Hepatocyte (in vitro differentiated cells): ENCODE measurements around the gene CDC45. TPM values are rescaled to one million over a fixed set of nuclear protein-coding genes. Genes with fewer than 3 reads are reported as not detected.

Experiments
- DNase-seq: peaks from one replicate; pipeline ENCODE4 v3.0.0-alpha.2; 2016; ENCODE audit warnings: low spot score
- H2AFZ ChIP-seq: fragments of 200-600 bp; sonication (generic); 2 replicates; pipeline ENCODE4 v1.6.0; 2016; ENCODE audit warnings: antibody characterized with exemption, mild to moderate bottlenecking
- H3K27ac ChIP-seq: fragments of 200-600 bp; sonication (generic); 2 replicates; pipeline ENCODE4 v1.5.1; 2016; ENCODE audit warnings: mild to moderate bottlenecking
- H3K27me3 ChIP-seq: fragments of 200-600 bp; sonication (generic); 2 replicates; pipeline ENCODE4 v1.6.1; 2016
- H3K36me3 ChIP-seq: fragments of 200-600 bp; sonication (generic); replicated peaks from 2 replicates; pipeline ENCODE4 v1.5.1; 2016; ENCODE audit warnings: low read depth; ENCODE audit not compliant: insufficient read depth
- H3K4me1 ChIP-seq: fragments of 200-600 bp; sonication (generic); 2 replicates; pipeline ENCODE4 v1.5.1; 2016; ENCODE audit warnings: mild to moderate bottlenecking, moderate library complexity; ENCODE audit not compliant: insufficient read depth
- H3K4me2 ChIP-seq: fragments of 200-600 bp; sonication (generic); 2 replicates; pipeline ENCODE4 v1.6.0; 2016
- H3K4me3 ChIP-seq: fragments of 200-600 bp; sonication (generic); 2 replicates; pipeline ENCODE4 v1.5.1; 2016; ENCODE audit warnings: mild to moderate bottlenecking
- H3K79me2 ChIP-seq: fragments of 200-600 bp; sonication (generic); 2 replicates; pipeline ENCODE4 v1.6.0; 2017; ENCODE audit warnings: mild to moderate bottlenecking
- H3K9me2 ChIP-seq: fragments of 200-600 bp; sonication (generic); replicated peaks from 2 replicates; pipeline ENCODE4 v1.6.0; 2017; ENCODE audit warnings: mild to moderate bottlenecking; ENCODE audit not compliant: insufficient read depth
- H3K9me3 ChIP-seq: fragments of 200-600 bp; sonication (generic); 2 replicates; pipeline ENCODE4 v1.5.1; 2016; ENCODE audit warnings: low read depth, mild to moderate bottlenecking
- H4K20me1 ChIP-seq: fragments of 200-600 bp; sonication (generic); 2 replicates; pipeline ENCODE4 v1.6.0; 2016; ENCODE audit warnings: mild to moderate bottlenecking; ENCODE audit not compliant: insufficient read depth, poor library complexity, severe bottlenecking
- EZH2 ChIP-seq: fragments of 200-600 bp; sonication (generic); IDR thresholded peaks from 2 replicates; pipeline ENCODE4 v1.6.1; 2016; ENCODE audit warnings: antibody characterized with exemption, mild to moderate bottlenecking, borderline replicate concordance
- EZH2phosphoT487 ChIP-seq: fragments of 200-600 bp; sonication (generic); IDR thresholded peaks from one replicate; pipeline ENCODE4 v1.6.1; 2018; ENCODE audit warnings: antibody characterized with exemption, mild to moderate bottlenecking, low read depth, moderate library complexity; ENCODE audit not compliant: unreplicated experiment, severe bottlenecking
- WGBS: methylation state at CpG from one replicate; pipeline ENCODE4 v1.1.6; 2016; ENCODE audit warnings: low lambda C conversion rate; ENCODE audit errors: missing lambda C conversion rate; 5-methylcytosine and 5-hydroxymethylcytosine counted together
- polyA plus RNA-seq: library from polyadenylated mRNA; unstranded; fragments of >200 nt; fragmentation: Nextera tagmentation; extraction: Ambion mirVana; gene quantifications from 2 replicates; pipeline ENCODE4 v1.2.1, GENCODE V29; 2016
- total RNA-seq: library from RNA; depleted of rRNA; stranded (reverse); fragments of >200 nt; gene quantifications from 2 replicates; pipeline ENCODE4 v1.2.3, GENCODE V29; 2014
- TF ChIP-seq, protein P1 (sequence below): fragments of 200-600 bp; sonication (generic); IDR thresholded peaks from 2 replicates; pipeline ENCODE4 v1.5.1; 2016; ENCODE audit warnings: antibody characterized with exemption, mild to moderate bottlenecking; ENCODE audit not compliant: poor library complexity

The CDC45 gene
- total and polyA plus RNA-seq, 2 experiments from 2014 or later: 3.5 to 6.5 TPM

DNA sequence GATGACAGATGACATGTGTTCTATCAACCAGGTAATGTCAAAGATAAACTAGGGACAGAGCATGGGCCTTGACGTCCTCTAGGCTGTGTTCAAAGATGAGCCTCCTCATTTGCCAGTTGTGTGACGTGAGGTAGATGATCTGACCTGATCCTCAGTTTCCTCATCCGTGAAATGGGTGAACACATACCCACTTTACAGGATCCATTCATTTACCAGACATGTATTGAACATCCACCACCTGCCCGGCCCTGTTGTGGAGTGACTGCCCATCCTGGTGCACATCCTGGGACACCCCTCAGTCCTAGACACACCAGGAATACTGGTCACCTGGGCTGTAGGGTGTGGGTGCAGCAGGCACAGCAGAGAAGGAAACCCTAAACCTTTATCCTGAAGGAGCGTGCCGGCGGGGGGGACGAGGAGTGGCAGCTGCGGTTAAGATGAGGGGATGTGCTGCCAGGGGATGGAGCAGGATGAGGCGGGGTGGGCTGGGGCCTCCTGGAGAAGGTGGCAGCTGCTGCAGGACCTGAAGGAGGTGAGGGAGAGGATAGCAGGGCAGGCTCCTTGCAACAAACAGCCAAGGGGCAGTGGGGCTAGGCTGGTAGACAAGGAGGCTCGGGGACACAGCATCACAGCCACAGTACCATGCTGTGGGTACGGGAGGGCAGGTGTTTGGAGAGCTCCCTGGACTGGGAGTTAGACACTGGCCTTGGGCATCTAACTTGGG lies 36.1 kb downstream of the CDC45 start:
- Histone ChIP-seq H2AFZ (no peak overlapping the region), H3K4me3 (no peak overlapping the region), H4K20me1 (no peaks in the 10 kb centered on the region), H3K27me3 (no peaks in the 10 kb centered on the region), H3K4me2 (no peak overlapping the region), H3K36me3 (no peaks in the 10 kb centered on the region), H3K79me2 (no peaks in the 10 kb centered on the region), H3K9me3 (no peaks in the 10 kb centered on the region), H3K9me2 (no peaks in the 10 kb centered on the region), H3K27ac (no peak overlapping the region), H3K4me1 (no peaks in the 10 kb centered on the region)
- DNase-seq: no peak
- TF ChIP-seq, protein P1, sequence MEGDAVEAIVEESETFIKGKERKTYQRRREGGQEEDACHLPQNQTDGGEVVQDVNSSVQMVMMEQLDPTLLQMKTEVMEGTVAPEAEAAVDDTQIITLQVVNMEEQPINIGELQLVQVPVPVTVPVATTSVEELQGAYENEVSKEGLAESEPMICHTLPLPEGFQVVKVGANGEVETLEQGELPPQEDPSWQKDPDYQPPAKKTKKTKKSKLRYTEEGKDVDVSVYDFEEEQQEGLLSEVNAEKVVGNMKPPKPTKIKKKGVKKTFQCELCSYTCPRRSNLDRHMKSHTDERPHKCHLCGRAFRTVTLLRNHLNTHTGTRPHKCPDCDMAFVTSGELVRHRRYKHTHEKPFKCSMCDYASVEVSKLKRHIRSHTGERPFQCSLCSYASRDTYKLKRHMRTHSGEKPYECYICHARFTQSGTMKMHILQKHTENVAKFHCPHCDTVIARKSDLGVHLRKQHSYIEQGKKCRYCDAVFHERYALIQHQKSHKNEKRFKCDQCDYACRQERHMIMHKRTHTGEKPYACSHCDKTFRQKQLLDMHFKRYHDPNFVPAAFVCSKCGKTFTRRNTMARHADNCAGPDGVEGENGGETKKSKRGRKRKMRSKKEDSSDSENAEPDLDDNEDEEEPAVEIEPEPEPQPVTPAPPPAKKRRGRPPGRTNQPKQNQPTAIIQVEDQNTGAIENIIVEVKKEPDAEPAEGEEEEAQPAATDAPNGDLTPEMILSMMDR: no peak
- TF ChIP-seq EZH2 (no peak), EZH2phosphoT487 (no peak)
- WGBS: 92% methylated on average over 12 of the region's 12 CpGs

DNA sequence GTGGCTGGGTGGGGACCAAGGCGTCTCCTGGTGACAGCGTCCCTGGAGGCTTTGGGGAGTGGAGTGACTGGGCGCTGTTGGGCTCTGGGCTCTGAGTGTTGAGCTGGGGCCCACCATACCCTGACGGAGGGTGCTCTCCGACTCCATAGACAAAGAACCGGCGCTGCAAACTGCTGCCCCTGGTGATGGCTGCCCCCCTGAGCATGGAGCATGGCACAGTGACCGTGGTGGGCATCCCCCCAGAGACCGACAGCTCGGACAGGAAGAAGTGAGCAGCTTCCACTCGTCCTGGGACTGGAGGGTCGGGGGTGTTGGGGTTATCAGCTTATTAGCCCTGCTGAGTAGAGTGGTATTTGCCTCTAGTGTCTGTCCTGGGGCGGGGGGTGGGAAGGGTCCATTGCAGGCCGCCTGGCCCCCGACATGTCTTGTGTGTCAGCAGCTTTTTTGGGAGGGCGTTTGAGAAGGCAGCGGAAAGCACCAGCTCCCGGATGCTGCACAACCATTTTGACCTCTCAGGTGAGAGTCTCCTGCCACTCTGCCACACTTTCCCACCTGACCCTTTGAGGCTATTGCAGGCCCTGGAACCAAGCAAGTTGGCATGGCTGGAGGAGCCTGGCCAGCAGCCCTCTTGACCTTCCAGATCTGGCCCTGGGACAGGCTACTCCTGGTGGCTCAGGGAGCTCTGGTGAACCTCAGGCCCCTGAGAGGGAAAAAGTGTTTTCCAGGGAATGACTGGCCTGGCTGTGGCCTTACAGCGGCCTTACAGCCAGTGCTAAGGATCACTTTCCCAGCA lies 36.9 kb downstream of the CDC45 start:
- H3K9me3 ChIP-seq: no peaks in the 10 kb centered on the region
- H3K79me2 ChIP-seq: no peaks in the 10 kb centered on the region
- no peak for DNase-seq
- H3K27ac ChIP-seq: no peak overlapping the region
- 99% methylated on average over 17 of the region's 19 CpGs for whole genome bisulfite sequencing
- H2AFZ ChIP-seq: no peak overlapping the region
- H3K36me3 ChIP-seq: no peaks in the 10 kb centered on the region
- peaks cover under 1% of the 10 kb centered on the region for H3K27me3 ChIP-seq
- H3K4me1 ChIP-seq: no peaks in the 10 kb centered on the region
- no peaks in the 10 kb centered on the region for H3K9me2 ChIP-seq
- TF ChIP-seq EZH2phosphoT487: no peak
- no peak overlapping the region for H3K4me3 ChIP-seq
- no peaks in the 10 kb centered on the region for H4K20me1 ChIP-seq
- H3K4me2 ChIP-seq: no peak overlapping the region

DNA sequence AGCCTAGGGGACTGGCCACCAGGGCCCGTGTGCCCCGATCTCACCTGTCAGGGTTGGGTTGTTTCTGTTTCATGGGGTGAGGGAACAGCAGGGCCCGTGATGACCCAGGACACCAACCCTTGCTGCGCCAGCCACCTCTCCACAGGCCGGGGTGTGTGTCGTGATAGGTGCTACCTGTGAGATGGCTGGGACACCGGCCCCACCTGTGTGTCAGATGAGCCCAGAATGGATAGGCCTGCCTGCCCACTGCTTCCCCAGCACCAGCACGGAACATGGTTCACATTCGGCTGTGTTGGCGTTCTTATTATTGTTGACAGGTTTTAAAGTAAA lies 37.4 kb downstream of the CDC45 start:
- no peak for DNase-seq
- TF ChIP-seq EZH2: no peak
- TF ChIP-seq, protein P1: no peak
- TF ChIP-seq EZH2phosphoT487: no peak
- Histone ChIP-seq H3K36me3 (no peaks in the 10 kb centered on the region), H4K20me1 (no peaks in the 10 kb centered on the region), H3K4me3 (no peak overlapping the region), H3K9me3 (no peaks in the 10 kb centered on the region), H3K4me2 (no peak overlapping the region), H3K79me2 (no peaks in the 10 kb centered on the region), H3K9me2 (no peaks in the 10 kb centered on the region), H3K27ac (no peak overlapping the region), H3K4me1 (no peaks in the 10 kb centered on the region), H2AFZ (no peak overlapping the region), H3K27me3 (peaks cover 6% of the 10 kb centered on the region)
- WGBS: 94% methylated on average over 10 of the region's 10 CpGs
